Endothelial cell of umbilical vein (primary cell): Measurements from ENCODE around the gene AADACL4. TPM values are rescaled to one million over a fixed set of nuclear protein-coding genes. Genes with fewer than 3 reads are reported as not detected.

ENCODE experiments used
- BruUV-seq: library from RNA; stranded (reverse); fragments of 400-500 nt; replicated peaks from 2 replicates; lab custom pipeline; 2021; lab: Mats Ljungman, UMichigan
- CTCF ChIA-PET: fragments of 300-600, 350-600 bp; sonication (Branson Sonifier 250); formaldehyde crosslinking; loops from one replicate; lab custom pipeline; 2021; ENCODE audit warnings: antibody characterized with exemption, inconsistent platforms; lab: Charles Lee
- POLR2A ChIA-PET: fragments of 300-600, 350-600 bp; sonication (Branson Sonifier 250); formaldehyde crosslinking; loops from one replicate; lab custom pipeline; 2021; ENCODE audit warnings: antibody characterized with exemption, inconsistent platforms; lab: Charles Lee
- DNase-seq: peaks from one replicate; pipeline ENCODE4 v3.0.0-alpha.2; 2011; ENCODE audit warnings: low read depth, low spot score
- FAIRE-seq: peaks from 2 replicates; lab custom pipeline; 2011; peaks lifted over from hg19 to GRCh38; lab: Jason Lieb, UNC
- H2AFZ ChIP-seq: 2 replicates; pipeline ENCODE4 v1.6.0; 2012; ENCODE audit warnings: low read depth, low read length, control low read depth, inconsistent platforms
- H3K27ac ChIP-seq: 2 replicates; pipeline ENCODE4 v1.5.1; 2011; ENCODE audit warnings: low read depth, mild to moderate bottlenecking, control low read depth, low read length, moderate library complexity; ENCODE audit not compliant: insufficient read depth
- H3K27me3 ChIP-seq, 2 experiments: 2 replicates each; pipeline versions ENCODE4 v1.6.0 to v1.6.1; 2011; ENCODE audit warnings: low read length in 2 of 2, mixed read lengths in 1 of 2; ENCODE audit not compliant: control insufficient read depth in 2 of 2, insufficient read depth in 2 of 2
- H3K36me3 ChIP-seq, 2 experiments: 2 replicates in 1 of 2; 3 replicates in 1 of 2; pipeline ENCODE4 v1.5.1; 2011; ENCODE audit warnings: low read length in 2 of 2, mild to moderate bottlenecking in 1 of 2, moderate library complexity in 1 of 2; ENCODE audit not compliant: control insufficient read depth in 2 of 2, insufficient read depth in 2 of 2; ENCODE audit errors: extremely low read depth in 1 of 2
- H3K4me1 ChIP-seq: 3 replicates; pipeline ENCODE4 v1.5.1; 2011; ENCODE audit warnings: mild to moderate bottlenecking, low read length; ENCODE audit not compliant: control insufficient read depth, insufficient read depth; ENCODE audit errors: extremely low read depth
- H3K4me2 ChIP-seq: 2 replicates; pipeline ENCODE4 v1.6.1; 2011; ENCODE audit warnings: low read length, control low read depth, mixed read lengths; ENCODE audit not compliant: insufficient read depth
- H3K4me3 ChIP-seq, 3 experiments: fragments of 200-600 bp in 1 of 3; sonication (generic), shearing (Covaris generic) in 1 of 3; replicated peaks in 1 of 3; 2 replicates each; pipeline ENCODE4 v1.5.1; 2011 to 2016; ENCODE audit warnings: control low read depth in 3 of 3, low read length in 3 of 3, mild to moderate bottlenecking in 2 of 3, inconsistent platforms in 1 of 3, low read depth in 1 of 3, moderate library complexity in 1 of 3; ENCODE audit not compliant: insufficient read depth in 1 of 3
- H3K79me2 ChIP-seq: 2 replicates; pipeline ENCODE4 v1.6.0; 2012; ENCODE audit warnings: low read length, inconsistent platforms; ENCODE audit not compliant: control insufficient read depth, insufficient read depth
- H3K9ac ChIP-seq: replicated peaks from 2 replicates; pipeline ENCODE3; 2011; ENCODE audit warnings: low read length, control low read depth; ENCODE audit not compliant: insufficient read depth; ENCODE audit errors: extremely low read depth
- H3K9me1 ChIP-seq: replicated peaks from 3 replicates; pipeline ENCODE4 v1.6.0; 2011; ENCODE audit warnings: mild to moderate bottlenecking, low read length; ENCODE audit not compliant: control insufficient read depth, insufficient read depth; ENCODE audit errors: extremely low read depth
- H3K9me3 ChIP-seq: replicated peaks from 2 replicates; pipeline ENCODE4 v1.5.1; 2012; ENCODE audit warnings: low read length, inconsistent platforms; ENCODE audit not compliant: control insufficient read depth, insufficient read depth
- H4K20me1 ChIP-seq: replicated peaks from 2 replicates; pipeline ENCODE3; 2011; ENCODE audit warnings: mild to moderate bottlenecking, low read length; ENCODE audit not compliant: control insufficient read depth, insufficient read depth; ENCODE audit errors: extremely low read depth
- EZH2 ChIP-seq: IDR thresholded peaks from 2 replicates; pipeline ENCODE4 v1.6.1; 2012; ENCODE audit warnings: borderline replicate concordance, low read depth, mild to moderate bottlenecking, moderate library complexity, low read length, inconsistent platforms; ENCODE audit not compliant: severe bottlenecking
- FOS ChIP-seq: IDR thresholded peaks from 2 replicates; pipeline ENCODE4 v1.6.1; 2011; ENCODE audit warnings: mild to moderate bottlenecking, low read length, moderate library complexity, borderline replicate concordance; ENCODE audit not compliant: insufficient read depth
- GATA2 ChIP-seq: IDR thresholded peaks from 2 replicates; pipeline ENCODE4 v1.7.0; 2011; ENCODE audit warnings: low read depth, mild to moderate bottlenecking, moderate library complexity, mixed read lengths, low read length; ENCODE audit not compliant: insufficient read length, insufficient read depth
- JUN ChIP-seq: IDR thresholded peaks from 2 replicates; pipeline ENCODE4 v1.6.1; 2011; ENCODE audit warnings: borderline replicate concordance, low read depth; ENCODE audit not compliant: insufficient read length, insufficient read depth
- MYC ChIP-seq: IDR thresholded peaks from one replicate; pipeline ENCODE4 v1.6.1; 2011; ENCODE audit warnings: mild to moderate bottlenecking, low read depth, low read length
- POLR2A ChIP-seq: IDR thresholded peaks from 2 replicates; pipeline ENCODE4 v1.6.1; 2012; ENCODE audit warnings: low read depth, mild to moderate bottlenecking, control low read depth, low read length
- POLR2AphosphoS5 ChIP-seq: IDR thresholded peaks from 2 replicates; pipeline ENCODE4 v1.6.1; 2012; ENCODE audit warnings: low read depth, mild to moderate bottlenecking, control low read depth, low read length, moderate library complexity; ENCODE audit not compliant: insufficient read depth
- dilution Hi-C: fragments of 300-500 bp; cut with MboI; formaldehyde crosslinking; loops from one replicate; pipeline ENCODE4 v1.15.0; 2019; ENCODE audit warnings: low sequenced_read_pairs; ENCODE audit not compliant: extremely low pct_ligation_motif_present
- intact Hi-C: fragments of 100-400 bp; cut with micrococcal nuclease; formaldehyde crosslinking; loops from one replicate; pipeline ENCODE4 v1.10.0; 2022
- polyA plus RNA-seq, 4 experiments: library from polyadenylated mRNA; depleted of rRNA in 3 of 4; stranded (reverse) in 3 of 4; unstranded in 1 of 4; fragments of >200 nt; gene quantifications; 2 replicates each; pipeline versions ENCODE4 v1.2.1 to v1.2.3, GENCODE V29; 2011 to 2012; ENCODE audit warnings: missing spikeins in 1 of 4
- total RNA-seq: library from RNA; stranded (reverse); gene quantifications from 2 replicates; pipeline ENCODE4 v1.2.3, GENCODE V29; 2021
- TF ChIP-seq, protein P1 (sequence below), 2 donors: IDR thresholded peaks; 1 replicate in 1 of 2; 2 replicates in 1 of 2; pipeline ENCODE4 v1.5.1; 2011; ENCODE audit warnings: low read length in 2 of 2, mild to moderate bottlenecking in 2 of 2, moderate library complexity in 2 of 2, control low read depth in 1 of 2, inconsistent platforms in 1 of 2, low read depth in 1 of 2; ENCODE audit not compliant: insufficient read depth in 1 of 2; ENCODE audit errors: extremely low read depth in 1 of 2
- TF ChIP-seq, protein P2 (sequence below): IDR thresholded peaks from 2 replicates; pipeline ENCODE4 v1.6.1; 2011; ENCODE audit not compliant: insufficient read depth, insufficient read length

The AADACL4 gene
- total and polyA plus RNA-seq, 2 donors (not counting 3 experiments of a cell fraction or from before 2014, with no cell fraction given) = not detected

DNA sequence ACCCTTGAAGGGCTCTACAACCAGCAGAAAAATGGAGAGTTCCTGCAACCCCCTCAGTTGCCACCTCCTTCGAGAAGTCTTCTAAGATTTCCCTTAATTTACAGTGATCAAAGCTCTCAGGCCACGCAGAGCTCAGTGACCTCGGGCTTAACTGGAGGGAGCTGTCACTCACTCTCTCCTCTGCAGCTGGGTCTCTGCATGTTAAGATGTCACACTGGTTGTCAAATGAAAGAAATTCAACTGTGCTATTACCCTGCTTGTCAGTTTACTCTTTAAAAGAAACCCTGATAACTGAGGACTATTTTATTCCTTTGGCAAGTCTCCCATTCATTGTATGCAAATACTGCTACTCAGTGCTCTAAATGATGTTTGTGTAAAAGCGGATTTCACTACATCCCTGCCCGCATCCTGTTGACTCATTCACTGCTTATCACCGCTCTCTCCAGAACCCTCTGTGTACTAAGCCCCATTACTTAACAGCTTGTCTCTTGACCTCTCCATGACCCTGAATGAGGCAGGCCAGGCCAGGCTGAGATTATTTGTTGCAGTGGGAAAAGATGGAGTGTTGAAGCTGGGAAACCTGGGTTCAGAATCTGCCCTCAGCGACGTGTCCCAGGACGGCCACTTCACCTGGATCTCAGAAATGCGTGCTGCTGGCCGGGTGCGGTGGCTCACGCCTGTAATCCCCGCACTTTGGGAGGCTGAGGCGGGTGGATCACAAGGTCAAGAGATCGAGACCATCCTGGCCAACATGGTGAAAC is 39.6 kb upstream of the AADACL4 start:
- Histone ChIP-seq H3K79me2 (no peaks in the 10 kb centered on the region), H4K20me1 (no peaks in the 10 kb centered on the region), H3K4me3 (peak overlapping the region in 1 of 3 experiments; percentile 15), H3K9me1 (no peaks in the 10 kb centered on the region), H3K4me1 (peaks cover 38% of the 10 kb centered on the region), H3K27ac (peak overlapping the region; percentile 95), H3K9me3 (no peaks in the 10 kb centered on the region), H3K27me3 (no peaks in the 10 kb centered on the region), H2AFZ (no peak overlapping the region), H3K9ac (peak overlapping the region; percentile 62), H3K36me3 (no peaks in the 10 kb centered on the region), H3K4me2 (peak overlapping the region; percentile 60)
- peak; percentile 99 for DNase-seq
- ChIA-PET CTCF (interaction anchor here (0.7 to 4.6 kb wide), 6 partner anchors 10 to 290 kb away, joined by 3 to 112 read pairs (median 5); partner anchors contain the start of gene DHRS3), POLR2A (interaction anchor here (1.7 kb wide), 1 partner anchor 12 kb away, joined by 21 read pairs; no protein-coding TSS in a partner anchor)
- intact Hi-C loops (loop anchor here (1.0 kb wide), 7 partner anchors 8 to 426 kb away; partner anchors contain the start of gene DHRS3), dilution Hi-C loops (no loop called here)
- BruUV-seq = no TSS peak
- FAIRE-seq = peak; percentile 100
- peak; percentile 38 for TF ChIP-seq POLR2A
- TF ChIP-seq, protein P1, sequence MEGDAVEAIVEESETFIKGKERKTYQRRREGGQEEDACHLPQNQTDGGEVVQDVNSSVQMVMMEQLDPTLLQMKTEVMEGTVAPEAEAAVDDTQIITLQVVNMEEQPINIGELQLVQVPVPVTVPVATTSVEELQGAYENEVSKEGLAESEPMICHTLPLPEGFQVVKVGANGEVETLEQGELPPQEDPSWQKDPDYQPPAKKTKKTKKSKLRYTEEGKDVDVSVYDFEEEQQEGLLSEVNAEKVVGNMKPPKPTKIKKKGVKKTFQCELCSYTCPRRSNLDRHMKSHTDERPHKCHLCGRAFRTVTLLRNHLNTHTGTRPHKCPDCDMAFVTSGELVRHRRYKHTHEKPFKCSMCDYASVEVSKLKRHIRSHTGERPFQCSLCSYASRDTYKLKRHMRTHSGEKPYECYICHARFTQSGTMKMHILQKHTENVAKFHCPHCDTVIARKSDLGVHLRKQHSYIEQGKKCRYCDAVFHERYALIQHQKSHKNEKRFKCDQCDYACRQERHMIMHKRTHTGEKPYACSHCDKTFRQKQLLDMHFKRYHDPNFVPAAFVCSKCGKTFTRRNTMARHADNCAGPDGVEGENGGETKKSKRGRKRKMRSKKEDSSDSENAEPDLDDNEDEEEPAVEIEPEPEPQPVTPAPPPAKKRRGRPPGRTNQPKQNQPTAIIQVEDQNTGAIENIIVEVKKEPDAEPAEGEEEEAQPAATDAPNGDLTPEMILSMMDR (IDR thresholded peaks at IDR 0.05; ENCODE audit: extremely low read depth in 1 of 2, insufficient read depth in 1 of 2, low read depth in 1 of 2, low read length in 2 of 2) = no peak
- no peak for TF ChIP-seq EZH2
- TF ChIP-seq JUN = peak; percentile 94
- no peak for TF ChIP-seq MYC
- peak; percentile 93 for TF ChIP-seq POLR2AphosphoS5
- TF ChIP-seq FOS = peak; percentile 95
- TF ChIP-seq, protein P2, sequence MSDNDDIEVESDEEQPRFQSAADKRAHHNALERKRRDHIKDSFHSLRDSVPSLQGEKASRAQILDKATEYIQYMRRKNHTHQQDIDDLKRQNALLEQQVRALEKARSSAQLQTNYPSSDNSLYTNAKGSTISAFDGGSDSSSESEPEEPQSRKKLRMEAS = no peak
- peak; percentile 91 for TF ChIP-seq GATA2
